Limb (tissue), 2 donors: ENCODE results near the gene FMNL2.

Experiments used
- DNase-seq, 2 donors: peaks; one replicate each; pipeline ENCODE4 v3.0.0-alpha.2; 2016; ENCODE audit errors: extremely low spot score in 2 of 2

FMNL2 gene

DNA sequence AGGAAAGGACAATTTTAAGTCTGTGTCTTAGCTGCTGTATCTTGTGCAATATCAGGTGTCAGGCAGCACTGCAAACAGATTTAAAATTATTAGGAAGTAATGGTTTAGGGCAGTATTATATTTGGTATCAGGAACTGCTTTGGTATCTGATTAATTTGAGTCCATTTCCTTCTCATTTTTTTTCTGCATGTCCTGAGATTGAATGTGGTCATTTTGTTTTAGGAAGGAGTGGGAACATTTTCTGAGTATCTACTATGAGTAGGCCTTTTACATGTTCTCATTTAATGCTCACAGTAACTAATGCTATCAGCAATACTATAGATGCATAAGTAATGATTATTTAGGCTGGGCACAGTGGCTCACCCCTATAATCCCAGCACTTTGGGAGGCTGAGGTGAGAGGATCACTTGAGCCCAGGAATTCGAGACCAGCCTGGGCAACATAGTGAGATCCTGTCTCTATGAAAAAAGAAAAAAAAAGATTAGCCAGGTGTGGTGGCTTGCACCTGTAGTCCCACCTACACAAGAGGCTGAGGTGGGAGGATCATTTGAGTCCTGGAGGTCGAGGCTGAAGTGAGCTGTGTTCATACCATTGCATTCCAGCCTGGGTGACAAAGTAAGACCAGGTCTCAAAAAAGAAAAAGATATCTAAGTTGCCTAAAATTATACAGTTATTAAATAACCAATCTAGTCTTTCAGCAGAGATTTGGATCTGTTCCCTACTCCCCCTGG is 4.7 kb downstream of the FMNL2 start:
- no peak for DNase-seq

DNA sequence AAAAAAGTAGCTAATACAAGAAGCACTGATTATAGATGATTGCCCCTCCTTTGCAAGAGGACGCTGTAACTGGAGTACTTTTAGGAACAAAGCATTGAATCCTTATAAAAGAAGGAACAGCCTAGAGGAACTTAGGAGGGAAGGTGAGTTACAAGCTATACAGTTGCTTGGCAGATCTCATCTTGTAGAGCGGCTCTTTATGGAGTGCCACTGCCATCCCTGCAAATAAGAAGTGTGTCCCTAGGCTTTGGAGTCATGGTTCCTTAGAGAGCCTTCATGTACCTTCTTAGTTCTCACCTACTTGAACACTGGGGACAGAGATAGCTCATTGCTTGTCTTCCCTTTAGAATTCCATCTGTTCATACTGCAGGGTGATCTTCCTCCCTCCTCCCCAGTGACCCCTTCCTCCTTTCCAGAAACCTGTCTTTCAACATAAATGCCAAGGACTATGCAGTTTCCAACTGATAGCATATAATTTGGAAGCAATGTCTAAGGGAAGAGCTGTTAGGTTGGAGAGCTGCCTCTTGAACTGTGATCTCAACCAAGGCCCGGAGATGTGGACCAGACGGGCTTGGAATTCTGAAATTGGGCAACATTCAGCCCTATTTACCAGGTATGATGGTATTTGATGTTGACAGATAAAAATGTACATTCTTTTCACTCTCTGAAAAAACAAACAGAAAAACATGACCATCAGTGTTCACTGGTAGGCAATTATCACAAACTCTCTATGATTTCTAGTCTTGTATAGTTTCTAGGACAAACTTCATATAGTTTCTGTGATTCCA is 7.5 kb downstream of the FMNL2 start:
- DNase-seq = no peak

GRCh38 chr2:152343426-152343825 is 8.5 kb downstream of the FMNL2 start:
- DNase-seq = no peak

- DNase-seq = no peak
Measured at GRCh38 chr2:152344579-152345195, 9.7 kb downstream of the FMNL2 start.

DNA sequence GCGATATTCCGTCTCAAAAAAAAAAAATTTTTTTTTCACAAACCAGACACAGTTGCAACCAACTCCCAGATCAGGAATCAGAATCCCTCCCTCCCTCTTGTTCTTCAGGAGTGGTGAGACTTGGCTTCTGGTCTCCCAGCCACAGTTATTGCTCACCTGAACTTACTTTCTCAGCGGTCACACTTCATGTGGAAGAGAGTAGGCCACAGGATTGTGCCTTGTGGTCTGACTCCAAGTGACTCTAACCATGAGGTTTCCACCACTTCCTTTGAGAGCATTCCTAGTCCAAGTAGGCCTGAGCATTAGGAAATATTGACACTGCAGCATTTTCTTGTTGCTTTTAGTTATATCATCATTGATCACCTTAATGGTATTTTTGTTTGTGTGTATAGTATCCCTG is 12.1 kb downstream of the FMNL2 start:
- DNase-seq = no peak

DNA sequence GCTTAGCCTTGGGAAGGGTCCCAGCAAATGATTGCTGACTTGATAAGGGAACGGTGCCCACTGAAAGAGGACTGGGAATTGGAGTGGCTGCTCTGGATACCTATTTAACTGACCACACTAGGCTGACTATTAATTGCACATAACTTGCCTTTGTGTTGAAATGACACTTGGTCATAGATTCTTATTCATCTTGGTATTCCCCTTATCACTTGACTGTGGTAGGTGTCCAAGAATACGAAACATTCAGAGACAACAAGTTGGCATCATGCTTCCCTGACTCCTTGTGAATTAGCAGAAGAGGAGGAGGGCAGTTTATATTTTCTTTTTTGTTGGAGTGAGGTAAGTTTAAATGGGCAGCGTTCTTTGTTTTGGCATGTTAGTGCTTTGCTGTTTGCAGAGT is 13.4 kb downstream of the FMNL2 start:
- no peak for DNase-seq

DNA sequence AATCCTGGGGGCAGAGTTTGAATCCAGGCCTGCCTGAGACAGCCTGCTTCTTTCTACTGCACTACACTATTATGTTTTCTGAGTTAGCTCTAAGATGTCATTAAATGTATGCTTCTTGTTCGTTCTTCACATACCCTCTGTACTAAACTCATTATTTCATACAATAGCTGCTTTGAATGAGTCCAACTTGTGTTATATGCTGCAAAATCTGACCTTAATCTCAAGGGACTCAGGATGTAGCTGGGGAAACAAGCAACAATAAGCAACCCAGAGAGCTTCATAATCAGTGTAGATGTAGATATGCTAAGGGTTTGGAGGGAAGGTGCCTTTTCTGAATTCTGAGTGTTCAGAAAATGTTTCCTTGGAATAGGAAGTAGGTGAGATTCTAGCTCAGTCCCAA is 14.4 kb downstream of the FMNL2 start:
- no peak for DNase-seq

- no peak for DNase-seq
Measured at GRCh38 chr2:152350155-152350679, 15.2 kb downstream of the FMNL2 start.

DNA sequence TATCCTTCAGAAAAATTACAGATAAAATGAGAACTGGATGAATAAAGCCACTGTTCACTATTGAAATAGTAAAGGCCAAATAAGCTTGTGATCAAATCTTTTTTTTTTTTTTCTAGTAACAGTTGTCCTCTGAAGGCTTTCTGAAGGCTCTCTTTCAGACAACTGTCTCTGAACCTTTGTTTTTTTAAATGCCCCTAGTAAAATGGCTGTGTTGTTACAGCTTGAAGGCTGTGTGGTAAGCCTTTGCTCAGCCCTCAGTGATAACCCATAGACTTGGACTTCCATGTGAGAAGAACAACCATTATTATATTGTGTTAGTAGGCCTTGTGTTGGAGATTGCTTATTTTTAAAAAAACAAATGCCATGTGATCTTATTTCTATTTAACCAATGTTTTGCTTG is 17.6 kb downstream of the FMNL2 start:
- no peak for DNase-seq

DNA sequence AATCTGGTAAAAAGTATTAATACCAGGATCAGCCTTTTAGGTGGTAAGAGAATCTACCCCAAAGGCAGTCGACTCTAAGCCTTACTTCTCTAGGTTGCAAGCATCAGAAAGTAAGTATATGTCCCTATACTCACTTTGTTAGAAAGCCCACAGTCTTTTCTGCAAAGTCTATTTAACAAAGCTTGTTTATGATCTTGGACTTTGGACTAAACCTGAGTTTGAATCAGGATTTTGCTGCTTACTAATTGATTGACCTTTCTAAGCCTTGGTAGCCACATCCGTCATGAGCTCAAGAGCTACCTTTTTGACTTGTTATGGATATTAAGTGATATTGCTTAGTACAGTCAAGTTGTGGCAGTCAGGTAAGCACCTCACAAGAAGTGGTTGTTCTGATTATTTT is 18.4 kb downstream of the FMNL2 start:
- DNase-seq = no peak

- DNase-seq = no peak
Measured at GRCh38 chr2:152354069-152354755, 19.2 kb downstream of the FMNL2 start.

DNA sequence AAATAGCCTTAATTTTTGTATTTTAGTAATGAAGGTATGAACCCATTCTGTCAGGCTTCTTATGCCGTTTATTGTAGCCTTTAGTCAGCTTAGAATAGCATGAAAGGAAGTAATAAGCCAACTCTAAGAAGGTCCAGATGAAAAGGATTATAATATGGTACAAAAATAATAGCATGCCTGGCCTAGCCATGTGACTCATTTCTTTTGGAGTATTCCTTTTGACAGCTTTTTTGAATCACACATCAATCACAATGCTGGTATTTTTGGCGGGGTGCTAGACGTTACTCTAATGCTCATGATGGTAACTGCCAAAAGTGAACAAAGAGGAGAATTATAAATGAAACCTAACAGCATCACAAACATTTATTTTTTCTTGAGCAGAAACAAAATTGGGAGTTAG is 19.9 kb downstream of the FMNL2 start:
- no peak for DNase-seq

DNA sequence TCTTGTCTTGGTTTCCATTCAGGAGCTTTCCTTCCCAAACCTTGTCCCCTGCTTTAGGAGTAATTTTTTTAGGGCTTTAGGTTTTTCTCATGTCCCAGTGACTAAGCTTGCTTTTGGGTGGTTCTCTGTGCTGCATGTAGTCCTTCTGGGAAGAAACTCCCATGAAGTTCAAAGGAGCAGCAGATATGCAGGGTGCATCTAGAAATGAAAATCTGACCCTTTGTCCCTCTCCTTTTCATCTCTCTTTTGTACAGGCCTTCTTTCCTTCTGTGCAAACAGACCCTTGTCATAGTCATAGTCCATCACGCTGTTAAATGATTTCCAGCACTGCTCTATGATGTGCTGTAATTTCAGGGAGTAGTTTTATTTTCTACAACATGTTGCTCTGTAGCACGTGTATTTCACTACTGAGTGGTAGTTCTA is 20.4 kb downstream of the FMNL2 start:
- no peak for DNase-seq

DNA sequence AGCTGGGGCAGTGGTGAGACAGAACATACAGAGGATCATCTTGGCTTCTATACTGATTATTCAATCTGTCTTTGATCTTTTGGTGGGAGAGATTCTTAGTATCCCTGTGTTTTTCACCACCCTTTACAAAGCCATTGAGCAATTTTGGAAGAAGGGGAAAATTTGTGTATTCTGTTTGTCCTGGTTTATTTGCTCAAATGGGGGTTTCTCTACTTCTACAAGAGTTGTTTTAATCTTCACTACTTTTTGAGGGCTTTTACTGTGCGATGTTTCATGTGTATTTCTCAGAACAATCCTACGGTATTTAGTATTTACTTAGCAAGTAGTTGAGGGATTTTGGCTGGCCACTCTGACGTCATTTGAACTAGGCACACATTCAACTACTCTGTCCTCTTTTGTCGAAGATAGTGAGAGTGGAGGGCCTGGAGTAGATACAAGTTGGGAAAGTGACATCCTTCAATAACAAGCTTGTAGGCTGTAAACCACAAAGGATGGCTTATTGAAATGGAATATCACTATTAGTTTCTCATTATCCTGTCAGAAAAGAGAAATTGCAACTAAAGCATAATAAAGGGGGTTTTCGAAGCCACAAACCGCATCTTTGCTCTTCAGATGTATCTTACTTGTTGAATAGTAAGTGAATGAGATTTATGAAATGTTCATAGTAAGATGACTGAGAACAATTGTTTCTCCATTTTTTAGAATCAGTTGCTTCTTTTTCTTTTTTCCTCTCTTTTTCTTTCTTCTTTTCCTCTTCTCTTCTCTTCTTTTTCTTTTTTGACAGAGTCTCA is 24.8 kb downstream of the FMNL2 start:
- DNase-seq = no peak

- DNase-seq = no peak
Measured at GRCh38 chr2:152363936-152364335, 29.0 kb downstream of the FMNL2 start.

GRCh38 chr2:152367547-152368390 is 32.8 kb downstream of the FMNL2 start:
- no peak for DNase-seq

GRCh38 chr2:152369176-152369860 is 34.3 kb downstream of the FMNL2 start:
- no peak for DNase-seq

DNA sequence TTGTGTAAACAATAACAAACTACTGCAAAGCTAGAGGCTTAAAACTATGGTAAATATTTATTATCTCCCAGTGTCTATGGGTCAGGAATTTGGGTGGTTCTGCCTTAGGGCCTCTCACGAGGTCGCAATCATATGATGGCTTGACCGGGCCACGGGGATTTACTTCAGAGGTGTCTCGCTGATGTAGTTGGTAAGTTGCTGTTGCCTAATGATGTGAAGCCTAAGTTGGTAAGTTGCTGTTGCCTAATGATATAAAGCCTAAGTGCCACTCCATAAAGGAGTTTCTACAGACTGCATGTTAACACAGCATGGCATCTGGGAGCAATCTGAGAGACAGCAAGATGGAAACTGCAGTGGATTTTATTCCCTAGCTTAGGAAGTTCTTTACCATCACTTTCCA is 35.8 kb downstream of the FMNL2 start:
- no peak for DNase-seq

DNA sequence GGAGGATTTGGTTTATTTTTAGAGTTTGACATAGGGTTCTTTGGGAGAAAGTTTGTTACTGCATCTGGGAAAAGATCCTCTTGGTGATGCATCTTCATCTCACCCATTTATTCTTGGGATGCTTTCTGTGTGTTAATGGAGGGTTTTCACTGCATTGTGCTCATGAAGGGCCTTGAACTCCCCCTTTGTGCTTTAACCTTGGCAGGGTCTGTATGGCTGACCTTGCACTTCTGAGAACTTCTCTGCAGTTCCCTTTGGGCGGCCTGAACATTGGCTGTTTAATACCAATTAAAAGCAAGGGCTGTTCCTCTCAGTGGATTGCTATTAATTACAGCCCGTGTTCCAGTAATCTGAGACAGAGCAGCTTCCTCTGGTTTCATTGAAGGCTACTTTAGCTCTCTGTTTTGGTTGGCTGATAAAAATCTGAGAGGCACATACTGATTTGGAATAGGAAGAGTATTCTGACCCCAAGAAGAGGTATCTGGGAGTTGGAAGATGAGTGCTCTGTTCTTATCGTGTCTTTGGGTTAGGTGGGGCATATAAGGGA is 37.5 kb downstream of the FMNL2 start:
- no peak for DNase-seq
